ENCODE data around the gene GALT. TPM values are rescaled to one million over a fixed set of nuclear protein-coding genes. Genes with fewer than 3 reads are reported as not detected.

The GALT gene
- total RNA-seq, 1 experiment from 2014 or later, result 7.6 TPM

DNA sequence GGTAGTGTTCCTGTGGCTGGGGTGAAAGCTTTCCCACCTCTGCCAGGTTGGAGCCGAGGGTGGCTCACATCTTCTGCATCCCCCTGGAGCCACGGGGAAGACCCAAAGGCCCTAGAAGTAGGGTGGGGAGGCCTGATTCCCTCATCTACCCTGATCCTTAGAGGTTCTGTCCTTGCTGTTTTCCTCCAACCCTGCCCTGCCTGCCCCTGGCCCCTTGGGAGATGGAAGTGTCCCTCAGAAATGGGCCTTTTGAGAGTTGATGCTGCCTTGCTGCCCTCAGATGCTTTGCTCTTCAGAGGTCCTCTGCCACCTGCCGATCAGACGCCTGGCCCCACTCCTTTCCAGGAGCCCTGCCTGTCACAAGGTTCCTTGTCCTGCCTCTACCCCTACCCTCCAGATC, 38.3 kb downstream of the GALT start:
- BruUV-seq (replicated peaks), result no TSS peak
- H3K9me3 ChIP-seq (ENCODE audit: low read length), result no peaks in the 10 kb centered on the region
- no peak overlapping the region for H3K4me3 ChIP-seq (ENCODE audit: low read length)
- ChIA-PET CTCF (no interaction called here), POLR2A (ENCODE audit: unreplicated experiment) (no interaction called here)
- H3K79me2 ChIP-seq (ENCODE audit: low read length), result no peaks in the 10 kb centered on the region
- TF ChIP-seq EZH2 (IDR thresholded peaks at IDR 0.05; ENCODE audit: low read length, unreplicated experiment), result no peak
- TF ChIP-seq EZH2phosphoT487 (IDR thresholded peaks at IDR 0.05; ENCODE audit: borderline replicate concordance, low read length), result no peak
- TF ChIP-seq, protein P1, sequence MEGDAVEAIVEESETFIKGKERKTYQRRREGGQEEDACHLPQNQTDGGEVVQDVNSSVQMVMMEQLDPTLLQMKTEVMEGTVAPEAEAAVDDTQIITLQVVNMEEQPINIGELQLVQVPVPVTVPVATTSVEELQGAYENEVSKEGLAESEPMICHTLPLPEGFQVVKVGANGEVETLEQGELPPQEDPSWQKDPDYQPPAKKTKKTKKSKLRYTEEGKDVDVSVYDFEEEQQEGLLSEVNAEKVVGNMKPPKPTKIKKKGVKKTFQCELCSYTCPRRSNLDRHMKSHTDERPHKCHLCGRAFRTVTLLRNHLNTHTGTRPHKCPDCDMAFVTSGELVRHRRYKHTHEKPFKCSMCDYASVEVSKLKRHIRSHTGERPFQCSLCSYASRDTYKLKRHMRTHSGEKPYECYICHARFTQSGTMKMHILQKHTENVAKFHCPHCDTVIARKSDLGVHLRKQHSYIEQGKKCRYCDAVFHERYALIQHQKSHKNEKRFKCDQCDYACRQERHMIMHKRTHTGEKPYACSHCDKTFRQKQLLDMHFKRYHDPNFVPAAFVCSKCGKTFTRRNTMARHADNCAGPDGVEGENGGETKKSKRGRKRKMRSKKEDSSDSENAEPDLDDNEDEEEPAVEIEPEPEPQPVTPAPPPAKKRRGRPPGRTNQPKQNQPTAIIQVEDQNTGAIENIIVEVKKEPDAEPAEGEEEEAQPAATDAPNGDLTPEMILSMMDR (conservative IDR thresholded peaks at IDR 0.05; ENCODE audit: low read depth, low read length), result no peak
- H3K9ac ChIP-seq (ENCODE audit: low read length), result no peak overlapping the region
- no peaks in the 10 kb centered on the region for H4K20me1 ChIP-seq (ENCODE audit: low read length)
- H3K27ac ChIP-seq (ENCODE audit: low read length), result no peak overlapping the region
- no peaks in the 10 kb centered on the region for H3K36me3 ChIP-seq (ENCODE audit: low read depth, low read length)
- H3K27me3 ChIP-seq (ENCODE audit: low read length), result no peaks in the 10 kb centered on the region
- intact Hi-C loops (cut with micrococcal nuclease), result no loop called here
- H3K4me2 ChIP-seq (ENCODE audit: low read length), result no peak overlapping the region
- no peak for DNase-seq
- H3K9me2 ChIP-seq (replicated peaks; ENCODE audit: low read length), result no peaks in the 10 kb centered on the region
- H2AFZ ChIP-seq (ENCODE audit: low read length), result no peak overlapping the region
- H3F3A ChIP-seq (ENCODE audit: low read length, unreplicated experiment), result no peaks in the 10 kb centered on the region
- H3K4me1 ChIP-seq (ENCODE audit: insufficient read depth, low read length), result no peaks in the 10 kb centered on the region
- ATAC-seq, result no peak

DNA sequence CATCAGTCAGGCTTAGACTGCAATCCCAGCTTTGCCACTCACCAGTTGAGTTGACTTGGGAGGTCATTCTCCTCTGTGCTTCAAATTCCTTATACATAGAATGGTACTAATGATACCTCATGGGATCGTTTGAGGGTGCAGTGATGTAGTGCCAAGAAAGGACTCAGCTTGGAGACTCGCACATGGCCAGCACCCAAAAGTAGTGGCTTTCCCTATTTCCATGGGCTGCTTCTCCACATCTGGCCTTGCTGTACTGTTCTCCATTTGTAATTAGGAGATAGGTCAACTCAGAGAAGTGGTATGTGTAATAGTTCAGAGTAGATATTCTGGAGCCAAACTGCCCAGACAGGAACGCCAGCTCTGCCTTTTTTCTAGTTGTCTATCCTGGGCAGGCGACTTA, 39.1 kb downstream of the GALT start:
- Histone ChIP-seq H2AFZ (ENCODE audit: low read length) (no peak overlapping the region), H3K9me3 (ENCODE audit: low read length) (no peaks in the 10 kb centered on the region), H4K20me1 (ENCODE audit: low read length) (no peaks in the 10 kb centered on the region), H3K4me2 (ENCODE audit: low read length) (no peak overlapping the region), H3K4me1 (ENCODE audit: insufficient read depth, low read length) (no peaks in the 10 kb centered on the region), H3K9me2 (replicated peaks; ENCODE audit: low read length) (no peaks in the 10 kb centered on the region), H3K9ac (ENCODE audit: low read length) (no peak overlapping the region), H3F3A (ENCODE audit: low read length, unreplicated experiment) (no peaks in the 10 kb centered on the region), H3K27me3 (ENCODE audit: low read length) (no peaks in the 10 kb centered on the region), H3K27ac (ENCODE audit: low read length) (no peak overlapping the region), H3K4me3 (ENCODE audit: low read length) (no peak overlapping the region), H3K36me3 (ENCODE audit: low read depth, low read length) (no peaks in the 10 kb centered on the region), H3K79me2 (ENCODE audit: low read length) (no peaks in the 10 kb centered on the region)
- TF ChIP-seq, protein P1 (conservative IDR thresholded peaks at IDR 0.05; ENCODE audit: low read depth, low read length), result no peak
- TF ChIP-seq EZH2 (IDR thresholded peaks at IDR 0.05; ENCODE audit: low read length, unreplicated experiment) (no peak), EZH2phosphoT487 (IDR thresholded peaks at IDR 0.05; ENCODE audit: borderline replicate concordance, low read length) (no peak)
- ChIA-PET CTCF (interaction anchor here (0.5 kb wide), 1 partner anchor 52 kb away, joined by 4 read pairs; no protein-coding TSS in a partner anchor), POLR2A (ENCODE audit: unreplicated experiment) (no interaction called here)
- ATAC-seq (no peak), DNase-seq (no peak)
- intact Hi-C loops (cut with micrococcal nuclease), result no loop called here
- BruUV-seq (replicated peaks), result no TSS peak

DNA sequence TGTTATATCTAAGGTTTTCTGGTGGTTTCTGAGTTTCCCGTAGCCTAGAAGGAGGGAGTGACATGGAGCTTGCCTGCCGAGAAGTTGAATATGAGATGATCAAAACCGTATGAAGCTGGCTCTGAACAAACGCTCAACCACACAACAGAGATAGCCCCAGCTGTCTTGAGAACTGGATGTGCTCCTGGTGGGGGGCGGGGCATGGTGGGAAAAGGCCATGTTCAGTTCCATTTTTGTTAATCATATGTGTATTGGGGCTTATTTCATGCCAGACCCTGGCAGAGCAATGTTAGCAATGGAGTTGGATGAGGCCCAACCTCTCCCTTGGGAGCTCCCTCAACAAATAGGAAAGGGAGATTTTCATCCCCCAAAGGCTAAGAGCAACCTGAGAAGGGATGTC, 39.8 kb downstream of the GALT start:
- intact Hi-C loops (cut with micrococcal nuclease), result no loop called here
- no peaks in the 10 kb centered on the region for H3F3A ChIP-seq (ENCODE audit: low read length, unreplicated experiment)
- H3K9ac ChIP-seq (ENCODE audit: low read length), result no peak overlapping the region
- BruUV-seq (replicated peaks), result no TSS peak
- DNase-seq (no peak), ATAC-seq (no peak)
- ChIA-PET POLR2A (ENCODE audit: unreplicated experiment) (no interaction called here), CTCF (no interaction called here)
- H3K9me2 ChIP-seq (replicated peaks; ENCODE audit: low read length), result no peaks in the 10 kb centered on the region
- H3K79me2 ChIP-seq (ENCODE audit: low read length), result no peaks in the 10 kb centered on the region
- H4K20me1 ChIP-seq (ENCODE audit: low read length), result no peaks in the 10 kb centered on the region
- no peaks in the 10 kb centered on the region for H3K36me3 ChIP-seq (ENCODE audit: low read depth, low read length)
- no peak overlapping the region for H3K4me2 ChIP-seq (ENCODE audit: low read length)
- H2AFZ ChIP-seq (ENCODE audit: low read length), result no peak overlapping the region
- no peak for TF ChIP-seq EZH2phosphoT487 (IDR thresholded peaks at IDR 0.05; ENCODE audit: borderline replicate concordance, low read length)
- TF ChIP-seq, protein P1 (conservative IDR thresholded peaks at IDR 0.05; ENCODE audit: low read depth, low read length), result no peak
- TF ChIP-seq EZH2 (IDR thresholded peaks at IDR 0.05; ENCODE audit: low read length, unreplicated experiment), result no peak
- no peaks in the 10 kb centered on the region for H3K4me1 ChIP-seq (ENCODE audit: insufficient read depth, low read length)
- H3K27me3 ChIP-seq (ENCODE audit: low read length), result no peaks in the 10 kb centered on the region
- no peaks in the 10 kb centered on the region for H3K9me3 ChIP-seq (ENCODE audit: low read length)
- H3K27ac ChIP-seq (ENCODE audit: low read length), result no peak overlapping the region
- H3K4me3 ChIP-seq (ENCODE audit: low read length), result no peak overlapping the region

Data from PC-3 (cell line).